Stimulated activated CD8-positive, alpha-beta memory T cell treated with anti-CD3 and anti-CD28 coated beads, Interleukin-15, amount 100 ng/mL, for 24 hours (primary cell): Measurements from ENCODE around the gene TMEM132C.

Source experiments
- DNase-seq: peaks from one replicate; pipeline ENCODE4 v3.0.0-alpha.2; 2020; ENCODE audit warnings: low read depth

The TMEM132C gene

DNA sequence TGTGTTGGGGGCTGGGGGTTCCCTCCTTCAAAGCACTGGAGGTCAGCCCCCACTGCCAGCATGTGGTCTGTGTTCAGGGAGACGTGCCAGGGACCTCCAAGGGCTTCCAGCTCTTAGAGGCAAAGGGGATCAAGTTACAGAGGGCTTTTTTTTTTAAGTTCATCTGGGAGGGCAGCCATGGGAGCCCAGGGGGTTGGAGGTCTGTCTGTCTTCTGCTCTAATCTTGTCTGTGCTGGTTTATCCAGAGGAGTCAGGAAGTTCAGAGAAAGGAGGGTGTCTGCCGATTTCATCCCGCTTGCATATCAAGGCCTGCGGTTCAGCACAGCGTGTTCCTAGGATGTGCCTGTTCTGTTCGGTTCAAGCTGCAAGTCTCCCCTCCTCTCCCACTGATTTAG, 72.2 kb downstream of the TMEM132C start:
- no peak for DNase-seq

DNA sequence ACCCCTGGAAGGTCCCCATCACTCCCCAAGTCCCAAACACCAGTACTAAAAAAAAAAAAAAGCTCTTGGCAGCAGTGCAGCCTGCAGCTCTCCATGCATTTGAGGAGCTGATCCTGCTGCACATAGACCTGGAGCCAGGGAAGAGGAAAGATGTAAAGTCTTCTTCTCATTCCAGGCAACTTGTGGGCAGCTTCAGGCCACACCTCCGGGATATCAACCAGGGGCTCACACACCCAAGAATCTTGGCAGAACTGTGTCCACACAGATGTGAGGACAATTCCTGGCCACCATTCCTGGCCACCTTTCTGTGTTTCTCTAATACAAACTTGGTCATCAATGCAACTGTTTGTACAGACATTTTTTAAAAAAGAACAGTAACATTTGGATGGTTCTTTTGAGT, 72.7 kb downstream of the TMEM132C start:
- DNase-seq, result no peak

DNA sequence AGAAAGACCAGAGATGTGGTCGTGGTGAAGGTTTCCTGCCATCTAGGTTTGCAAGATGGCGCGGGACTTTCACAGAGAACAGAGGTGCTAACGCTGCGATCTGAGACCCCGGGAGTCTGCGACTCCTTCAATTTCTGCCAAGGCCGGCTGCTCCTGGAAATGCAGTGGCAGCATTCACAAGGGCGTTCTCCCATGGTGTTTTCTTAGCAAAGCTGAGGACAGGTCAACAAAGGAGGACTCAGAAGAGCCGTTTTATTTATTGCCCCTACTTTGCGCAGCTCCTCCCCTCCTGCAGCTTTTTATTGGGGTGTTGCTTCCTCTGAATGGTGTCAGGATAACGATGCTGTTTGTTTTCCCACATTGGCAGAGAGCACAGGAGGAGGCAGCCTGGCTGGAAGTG, 86.3 kb downstream of the TMEM132C start:
- DNase-seq, result no peak

DNA sequence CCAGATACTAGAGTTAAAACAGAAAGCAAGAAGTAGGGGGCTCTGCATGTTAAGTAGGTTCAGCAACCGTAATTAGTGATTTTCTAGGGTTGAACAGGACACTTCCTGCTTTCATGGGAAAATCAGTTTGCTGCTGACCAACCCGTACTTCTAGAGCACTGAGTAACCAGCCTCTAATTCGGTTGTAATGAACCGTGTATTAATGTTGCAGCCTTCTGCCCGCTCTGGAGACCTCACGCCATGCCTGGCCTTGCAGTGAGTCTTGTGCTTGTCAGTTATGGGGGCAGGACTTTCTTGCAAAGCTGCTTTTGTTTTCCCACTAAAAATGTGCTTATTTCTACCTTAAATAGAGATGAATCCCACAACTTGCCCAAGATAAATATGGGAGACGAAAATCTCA, 89.6 kb downstream of the TMEM132C start:
- no peak for DNase-seq

DNA sequence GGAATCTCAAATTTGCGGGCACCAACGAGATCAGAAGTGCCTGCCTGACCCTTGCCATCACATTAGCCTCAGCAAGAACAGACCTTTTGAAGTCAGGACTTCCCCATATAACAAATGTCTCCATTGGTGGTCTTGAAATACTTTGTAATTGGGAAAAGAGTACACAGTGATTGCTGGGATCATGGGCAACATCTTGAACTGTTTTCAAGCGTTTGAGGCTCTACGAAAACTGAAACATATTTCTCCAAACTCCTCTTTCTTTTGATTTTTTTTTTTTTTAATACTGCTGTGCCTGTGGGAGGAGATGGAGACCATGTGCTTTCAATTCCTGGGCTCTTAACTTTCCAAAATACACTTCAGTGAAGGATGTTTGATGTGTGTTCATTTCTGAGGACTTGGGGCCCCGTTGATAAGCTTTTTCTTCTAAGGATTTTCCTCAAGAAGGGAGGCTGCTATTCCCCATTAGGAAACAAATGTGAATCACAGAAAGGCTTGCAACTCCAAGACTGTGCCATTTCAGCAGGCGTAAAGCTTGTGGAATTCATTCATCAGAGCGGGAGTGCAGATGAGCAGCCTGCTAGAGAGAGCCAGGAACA, 94.5 kb downstream of the TMEM132C start:
- DNase-seq, result no peak

DNA sequence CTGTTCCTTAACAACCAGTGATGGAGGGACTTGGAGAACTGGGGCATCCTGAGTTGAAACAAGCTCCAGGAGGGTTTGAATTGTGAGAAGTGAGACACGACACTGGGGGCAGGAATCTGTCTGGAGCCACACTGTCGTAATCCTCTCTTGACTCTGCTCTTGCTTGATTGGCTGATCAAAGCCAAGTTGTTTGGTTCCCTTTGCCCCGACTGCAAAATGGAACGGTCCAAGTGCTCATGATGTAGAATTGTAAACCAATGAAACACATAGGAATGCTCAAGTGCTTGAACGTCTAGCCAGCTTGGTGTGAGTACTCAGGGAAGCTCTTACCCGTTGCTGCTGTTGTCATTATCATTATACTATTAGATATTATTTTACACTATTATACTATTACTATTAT, 98.1 kb downstream of the TMEM132C start:
- DNase-seq, result no peak

DNA sequence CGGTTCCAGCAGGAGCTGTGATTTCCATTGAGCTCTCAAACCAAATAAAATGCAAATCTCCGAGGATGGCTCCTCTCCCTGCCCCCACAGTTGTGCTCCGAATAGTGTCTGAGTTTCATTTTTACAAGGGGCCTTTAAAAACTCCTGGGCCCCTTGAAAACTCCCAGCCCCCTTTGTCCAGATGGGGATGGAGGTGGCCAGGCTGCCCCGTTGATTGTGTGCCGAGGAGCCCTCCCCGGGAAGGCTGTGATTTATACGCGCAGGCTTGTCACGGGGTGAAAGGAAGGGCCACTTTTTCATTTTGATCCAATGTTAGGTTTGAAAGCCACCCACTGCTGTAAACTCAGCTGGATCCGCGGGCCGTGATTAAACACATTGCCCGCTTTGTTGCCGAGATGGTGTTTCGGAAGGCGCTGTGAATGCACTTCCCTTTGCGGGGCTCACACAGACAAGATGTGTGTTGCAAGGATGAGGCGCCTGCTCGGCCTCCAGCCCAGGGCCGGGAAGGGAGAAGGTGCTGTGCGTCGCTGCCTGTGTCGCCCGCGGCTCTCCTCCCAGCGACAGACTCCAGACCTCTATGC, 98.8 kb downstream of the TMEM132C start:
- DNase-seq, result no peak

DNA sequence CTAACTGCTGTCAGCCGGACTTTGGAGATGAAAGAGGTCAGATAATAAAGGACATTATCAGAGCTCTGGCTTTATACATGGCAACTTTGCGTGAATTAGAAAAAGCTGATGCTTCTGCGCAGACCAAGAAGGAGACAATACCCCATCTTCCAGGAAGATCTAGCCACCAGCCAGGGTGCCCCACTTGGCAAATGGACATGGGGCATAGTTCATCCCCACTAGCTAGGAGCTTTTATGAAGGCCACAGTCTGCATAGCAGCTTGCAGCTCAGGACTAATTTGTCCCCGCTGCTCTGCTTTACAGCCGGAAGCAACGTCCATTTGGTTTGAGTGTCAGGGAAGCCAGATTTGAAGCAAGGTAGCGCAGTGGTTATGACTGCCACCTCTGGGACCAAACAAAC, 101.0 kb downstream of the TMEM132C start:
- DNase-seq, result no peak

DNA sequence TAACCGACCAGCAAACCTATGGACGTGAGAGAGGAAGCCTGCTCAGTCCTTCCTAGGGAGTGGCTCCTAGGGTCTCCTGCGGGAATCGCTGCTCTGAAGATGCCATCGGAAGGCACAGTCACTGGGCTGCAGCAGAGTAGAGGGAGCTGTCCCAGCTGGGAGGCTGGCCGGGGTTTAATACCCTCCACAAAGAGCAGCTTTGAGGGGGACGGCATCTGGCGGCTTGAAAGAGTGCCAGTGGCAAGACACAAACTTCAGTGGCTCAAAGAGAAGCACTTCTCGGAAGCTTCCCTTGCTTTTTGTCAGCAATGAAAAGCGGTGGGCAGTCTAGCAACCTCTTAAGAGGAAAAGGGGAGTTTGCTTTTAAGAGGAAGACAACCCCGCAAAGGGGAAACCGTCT, 114.6 kb downstream of the TMEM132C start:
- DNase-seq, result no peak

DNA sequence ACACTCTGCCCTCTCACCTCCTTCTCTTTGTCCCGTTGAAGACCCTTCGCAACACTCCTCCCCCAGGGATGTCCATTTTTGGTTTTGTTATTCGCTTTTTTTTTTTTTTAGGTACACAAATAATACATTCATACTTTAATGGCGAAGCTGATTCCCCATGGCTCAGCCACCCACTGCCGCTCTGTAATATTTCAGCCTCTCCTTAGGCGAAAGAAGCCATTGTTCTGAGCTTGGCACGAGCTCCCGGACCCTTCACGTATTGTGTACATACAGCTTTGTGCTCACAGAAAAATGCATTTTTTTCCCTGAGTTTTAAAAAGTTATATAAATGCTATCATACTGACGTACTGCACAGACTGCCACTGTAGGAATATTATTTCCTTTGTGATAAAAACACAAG, 115.0 kb downstream of the TMEM132C start:
- DNase-seq, result no peak

DNA sequence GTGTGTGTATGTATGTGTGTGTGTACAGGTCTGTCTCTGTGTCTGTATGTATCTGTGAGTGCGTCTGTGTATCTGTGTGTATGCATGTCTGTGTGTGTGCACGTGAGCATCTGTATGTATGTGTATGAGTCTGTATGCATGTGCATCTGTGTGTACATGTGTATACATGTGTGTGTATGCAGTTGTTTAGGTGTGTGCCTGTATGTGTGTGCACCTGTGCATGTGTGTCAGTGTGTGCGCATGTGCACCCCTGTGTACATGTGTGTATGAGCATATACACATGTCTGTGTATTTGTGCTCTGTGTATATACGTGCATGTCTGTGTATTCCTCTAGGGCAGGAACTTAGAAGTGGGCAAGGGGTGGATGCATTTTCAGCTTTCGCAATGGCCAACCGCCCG, 116.0 kb downstream of the TMEM132C start:
- DNase-seq, result no peak

DNA sequence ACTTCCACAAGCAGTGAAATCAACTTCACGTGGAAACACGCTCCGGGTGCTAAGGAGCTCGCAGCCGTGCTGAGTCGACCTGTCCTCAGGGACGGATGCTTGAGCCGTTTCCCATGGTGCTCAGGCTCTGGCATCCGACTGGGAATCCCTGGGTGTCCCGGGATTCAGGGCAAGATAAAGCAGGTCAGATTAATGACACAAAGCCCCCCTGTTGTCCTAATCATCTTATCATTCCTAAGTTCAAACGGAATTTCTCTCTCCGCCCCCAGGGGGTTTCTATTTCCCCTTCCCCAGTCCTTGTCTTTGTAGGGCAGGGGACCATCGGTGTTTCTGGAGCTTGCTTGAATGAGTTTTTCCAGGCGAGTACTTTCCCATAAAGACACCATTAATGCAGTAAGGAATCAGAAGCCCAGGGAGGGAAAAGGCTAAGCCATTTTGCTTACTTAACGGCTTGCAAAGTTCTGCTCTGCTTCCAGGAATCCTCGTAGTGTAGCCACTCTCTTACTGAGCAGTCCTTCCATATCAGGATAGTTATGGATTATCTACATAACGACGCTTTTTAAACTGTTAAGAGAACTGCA, 116.5 kb downstream of the TMEM132C start:
- DNase-seq, result no peak

DNA sequence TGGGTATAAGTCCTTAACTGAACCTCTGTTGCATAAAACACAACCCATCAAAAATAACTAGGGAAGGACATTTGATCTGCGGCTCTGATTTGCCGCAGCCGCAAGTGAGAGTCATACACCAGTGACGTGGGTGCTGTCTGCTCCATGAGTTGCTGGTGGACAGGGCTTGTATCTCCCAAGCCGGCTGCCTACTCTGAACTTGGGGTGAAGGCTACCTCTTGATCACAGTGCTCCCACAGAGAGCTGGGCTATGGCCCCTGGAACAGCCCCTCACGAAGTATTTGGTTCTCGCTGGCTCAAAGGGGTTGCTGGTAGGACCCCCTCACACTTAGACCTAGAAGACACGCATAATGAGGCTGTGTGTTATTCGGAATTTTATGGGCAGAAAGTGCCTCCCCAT, 118.8 kb downstream of the TMEM132C start:
- no peak for DNase-seq

DNA sequence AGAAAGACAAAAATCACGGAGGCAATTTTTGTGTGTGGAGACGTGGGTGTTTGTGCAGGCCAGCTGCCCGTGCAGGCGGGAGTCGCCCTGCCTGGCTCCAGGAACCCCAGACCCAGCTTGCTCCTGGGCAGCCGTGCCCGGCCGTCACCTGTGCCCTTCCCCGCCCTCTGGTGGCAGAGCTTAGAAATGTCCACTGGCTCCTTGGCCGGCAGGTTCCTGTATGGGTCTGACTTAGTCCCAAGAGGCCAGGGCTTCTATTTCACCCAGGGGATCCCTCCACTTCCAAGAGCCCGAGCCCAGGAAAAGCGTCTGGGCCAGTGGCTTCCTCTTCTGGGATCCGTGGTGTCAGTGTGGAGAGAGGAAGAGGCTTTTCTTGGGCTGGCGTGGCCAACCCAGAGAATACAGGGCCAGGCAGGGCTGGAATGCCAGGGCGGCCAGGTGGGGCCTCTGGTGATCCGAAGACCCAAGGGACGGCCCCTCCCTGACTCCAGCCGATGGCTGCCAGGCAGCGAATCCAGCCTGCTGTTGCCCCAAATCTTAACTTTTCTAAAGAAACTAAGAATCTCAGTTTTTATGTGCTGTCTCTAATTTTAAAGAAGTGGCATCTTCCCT, 120.9 kb downstream of the TMEM132C start:
- DNase-seq, result no peak

DNA sequence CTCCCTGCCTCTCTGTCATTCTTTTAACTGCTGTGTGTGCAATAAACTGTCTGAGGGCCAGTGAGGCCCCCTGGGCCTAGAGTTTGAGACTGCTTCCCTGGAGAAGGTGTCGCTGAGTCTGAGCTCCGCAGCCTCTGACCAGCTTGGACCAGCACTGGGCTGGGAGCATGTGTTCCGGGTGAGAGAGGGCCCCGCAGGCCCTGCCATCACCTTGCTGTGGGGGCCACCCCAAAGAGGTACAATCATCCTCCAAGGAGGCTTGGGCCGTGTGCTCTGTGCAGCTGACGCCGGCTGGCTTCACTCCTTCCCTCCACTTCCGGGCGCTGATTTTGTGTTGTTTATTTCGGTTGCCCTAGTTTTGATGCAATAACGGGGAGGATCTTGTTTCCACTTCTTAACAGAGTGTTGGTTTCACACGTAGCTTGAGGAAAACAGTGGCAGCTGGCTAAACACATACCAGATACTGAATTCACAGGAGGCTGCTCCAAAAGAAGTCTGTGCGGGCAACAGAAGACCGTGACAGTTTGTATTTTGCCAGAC, 121.6 kb downstream of the TMEM132C start:
- no peak for DNase-seq

DNA sequence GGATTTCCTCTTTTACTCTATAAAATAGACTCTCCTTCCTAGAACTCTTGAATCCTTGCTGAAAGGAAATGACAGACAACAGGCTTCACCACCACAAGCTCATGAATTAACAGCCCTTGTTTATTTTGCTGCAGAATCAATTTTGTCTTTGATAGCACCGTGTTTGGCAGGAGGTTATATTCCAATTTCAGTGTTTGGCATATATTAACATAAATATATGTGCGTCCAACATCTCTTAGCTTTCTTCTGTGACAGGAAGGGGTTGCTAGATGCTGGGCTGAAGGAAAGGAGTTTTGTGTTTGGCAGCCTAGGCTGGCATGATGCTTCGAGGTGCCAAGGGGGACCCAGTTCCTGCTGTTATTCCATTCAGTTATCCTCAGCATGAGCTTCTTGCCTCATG, 126.4 kb downstream of the TMEM132C start:
- no peak for DNase-seq

DNA sequence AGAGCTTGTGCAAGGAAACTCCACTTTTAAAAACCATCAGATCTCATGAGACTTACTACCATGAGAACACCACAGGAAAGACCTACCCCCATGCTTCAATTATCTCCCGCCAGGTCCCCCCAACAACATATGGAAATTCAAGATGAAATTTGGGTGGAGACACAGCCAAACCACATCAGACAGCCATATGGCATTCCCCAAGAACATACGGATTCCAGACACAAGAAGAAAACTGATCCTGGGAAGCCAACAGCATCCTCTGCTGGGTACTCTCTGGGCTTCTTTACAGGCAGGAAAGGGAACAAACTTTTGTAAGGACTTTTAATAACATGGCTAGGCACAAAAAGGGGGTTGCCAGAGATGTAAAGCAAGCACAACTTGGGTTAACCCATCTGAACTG, 127.2 kb downstream of the TMEM132C start:
- no peak for DNase-seq

DNA sequence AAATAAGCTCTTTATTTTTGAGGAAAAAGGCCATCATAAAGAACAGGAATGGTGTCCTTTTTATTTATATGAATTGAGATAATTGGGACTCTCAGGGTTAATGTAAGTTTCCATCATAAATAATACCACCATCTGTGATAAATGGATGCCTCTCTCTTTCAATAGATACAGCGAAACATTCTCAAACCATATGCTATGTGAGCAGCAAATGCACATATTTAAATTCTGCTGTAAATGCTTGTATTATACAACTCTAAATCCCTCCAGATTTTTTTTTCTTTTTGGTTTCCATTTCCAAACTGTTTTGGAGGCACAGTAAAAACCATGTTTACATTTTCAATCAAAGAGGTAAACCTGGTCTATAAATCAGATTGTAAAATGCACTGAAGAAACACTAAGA, 132.3 kb downstream of the TMEM132C start:
- DNase-seq, result no peak

DNA sequence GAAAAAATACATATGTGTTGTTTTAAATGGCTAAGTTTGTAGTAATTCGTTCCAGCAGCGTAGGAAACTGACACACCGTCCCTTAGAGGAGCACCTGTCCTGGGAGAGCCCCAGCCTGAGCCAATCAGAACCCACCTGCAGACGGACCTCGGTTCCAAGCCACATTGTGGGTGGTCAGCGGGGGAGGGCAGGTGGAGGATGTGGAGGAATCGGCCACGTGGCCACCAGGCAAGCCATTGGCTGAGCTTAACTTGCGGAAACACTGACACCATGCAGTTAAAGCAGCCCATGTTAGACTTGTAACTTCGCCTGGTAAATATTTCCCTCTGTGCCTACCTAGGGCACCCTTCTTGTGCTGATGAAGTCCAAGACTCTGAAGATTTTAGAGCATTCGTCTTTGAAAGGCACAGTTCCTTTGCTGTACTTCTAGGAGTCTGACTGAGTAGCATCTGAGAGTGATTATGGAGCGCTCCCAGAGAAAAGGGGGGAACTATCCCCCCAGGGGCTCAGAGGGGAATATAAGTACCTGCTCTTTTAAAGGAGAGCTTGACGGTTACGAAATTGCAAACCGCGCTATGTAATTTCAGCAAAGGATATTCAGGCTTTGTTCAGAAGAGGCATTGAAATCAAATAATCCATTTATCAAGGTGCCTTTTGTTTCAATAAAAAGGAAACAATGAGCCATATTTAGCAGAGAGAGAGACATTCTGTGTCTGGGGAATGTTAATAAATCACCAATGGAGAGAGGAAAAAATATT, 135.7 kb downstream of the TMEM132C start:
- DNase-seq, result no peak

DNA sequence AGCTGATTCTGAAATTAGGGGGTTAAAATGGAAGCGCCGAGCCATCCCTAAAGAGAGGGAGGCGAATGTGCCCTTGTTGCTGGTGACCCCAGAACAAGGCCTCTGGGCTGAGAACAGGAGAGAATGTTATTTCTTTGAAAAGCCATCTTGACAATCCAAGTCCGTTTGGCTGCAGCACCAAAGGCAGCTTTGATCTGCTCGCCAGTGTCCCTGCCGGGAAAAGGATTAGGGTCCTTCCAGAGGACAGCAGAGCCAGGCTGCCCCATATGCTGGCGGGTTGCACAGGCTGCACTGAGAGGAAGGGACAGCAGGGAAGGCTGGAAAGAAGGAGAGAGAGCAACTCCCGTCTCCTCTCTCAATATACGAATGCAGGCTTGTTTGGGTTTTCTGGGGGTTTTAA, 141.7 kb downstream of the TMEM132C start:
- DNase-seq, result no peak

DNA sequence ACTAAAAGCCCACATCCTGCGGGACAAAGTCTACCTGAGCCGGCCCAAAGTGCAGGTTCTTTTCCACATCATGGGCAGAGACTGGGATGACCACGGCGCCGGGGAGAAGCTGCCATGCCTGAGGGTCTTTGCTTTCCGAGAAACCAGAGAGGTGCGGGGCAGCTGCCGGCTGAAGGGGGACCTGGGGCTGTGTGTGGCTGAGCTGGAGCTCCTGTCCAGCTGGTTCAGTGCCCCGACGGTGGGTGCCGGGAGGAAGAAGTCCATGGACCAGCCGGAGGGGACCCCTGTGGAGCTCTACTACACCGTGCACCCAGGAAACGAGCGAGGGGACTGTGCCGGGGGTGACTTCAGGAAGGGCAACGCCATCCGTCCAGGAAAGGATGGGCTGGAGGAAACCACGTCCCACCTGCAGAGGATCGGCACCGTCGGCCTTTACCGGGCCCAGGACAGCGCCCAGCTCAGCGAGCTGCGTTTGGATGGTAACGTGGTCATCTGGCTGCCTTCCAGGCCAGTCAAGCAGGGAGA, 148.1 kb downstream of the TMEM132C start:
- no peak for DNase-seq

DNA sequence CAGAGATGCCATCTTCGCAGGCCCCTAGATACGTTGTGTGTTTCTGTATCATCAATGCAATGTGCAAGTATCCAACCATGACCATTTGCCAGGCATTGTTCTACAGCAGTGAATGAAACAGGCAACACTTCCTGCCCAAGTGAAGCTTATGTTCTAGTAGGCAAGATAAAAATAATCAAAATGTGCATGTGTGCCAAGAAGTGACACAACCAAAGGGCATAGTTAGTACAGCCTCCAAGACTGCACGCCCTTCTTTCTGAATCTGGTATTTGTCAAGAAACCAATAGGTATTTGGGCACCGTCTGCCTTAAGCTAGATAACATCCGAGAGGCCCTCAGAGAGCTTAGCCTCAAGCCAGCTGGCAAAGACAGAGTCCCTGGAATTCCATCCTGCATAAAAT, 152.0 kb downstream of the TMEM132C start:
- no peak for DNase-seq
